OCI-LY3 (cell line): ENCODE data around the gene ANKRD36B.
"Not testable (repeated sequence)": the region's sequence is repeated elsewhere in the genome, so short reads cannot be mapped to it uniquely, and the experiment has no call there.

Experiments used
- CTCF ChIP-seq: fragments of 200-600, 300-600 bp; sonication (generic); IDR thresholded peaks from 2 replicates; pipeline ENCODE4 v1.5.1; 2014; ENCODE audit warnings: antibody characterized with exemption, low read length, low read depth
- EZH2phosphoT487 ChIP-seq: fragments of 200-600 bp; shearing (Covaris generic); IDR thresholded peaks from 2 replicates; pipeline ENCODE4 v1.6.1; 2018; ENCODE audit warnings: antibody characterized with exemption, mixed run types, low read depth

- not testable (repeated sequence) for TF ChIP-seq CTCF, EZH2phosphoT487
Measured at GRCh38 chr2:97605109-97605508, 15.4 kb upstream of the ANKRD36B start.
